Panc1 (cell line): Measurements from ENCODE around the gene DBH. TPM values are rescaled to one million over a fixed set of nuclear protein-coding genes. Genes with fewer than 3 reads are reported as not detected.

Source experiments
- ATAC-seq: fragments of 200-7000 bp; cut with Tn5 transposase; 2 replicates; pipeline ENCODE4 v1.9.1; 2020; ENCODE audit warnings: mild to moderate bottlenecking, moderate library complexity
- BruUV-seq: library from RNA; stranded (reverse); fragments of 400-500 nt; replicated peaks from 2 replicates; lab custom pipeline; 2021; lab: Mats Ljungman, UMichigan
- CTCF ChIA-PET: fragments of 300-600 bp; sonication (Branson Sonifier 250); formaldehyde crosslinking; loops from one replicate; lab custom pipeline; 2022; ENCODE audit warnings: antibody characterized with exemption; lab: Charles Lee
- POLR2A ChIA-PET: fragments of 300-600 bp; sonication (Branson Sonifier 250); formaldehyde crosslinking; loops from one replicate; lab custom pipeline; 2022; ENCODE audit warnings: antibody characterized with exemption; lab: Charles Lee
- DNase-seq: peaks from one replicate; pipeline ENCODE4 v3.0.0-alpha.2; 2010; ENCODE audit warnings: low read depth, low spot score
- H3K27ac ChIP-seq: 2 replicates; pipeline ENCODE4 v1.5.1; 2011; ENCODE audit warnings: mild to moderate bottlenecking, low read length, inconsistent platforms
- H3K27me3 ChIP-seq: fragments of 200-500 bp; sonication (Bioruptor generic); 2 replicates; pipeline ENCODE4 v1.6.0; 2014; ENCODE audit warnings: low read length, inconsistent platforms; ENCODE audit not compliant: control insufficient read depth, insufficient read depth
- H3K36me3 ChIP-seq: fragments of 200-500 bp; sonication (Bioruptor generic); 2 replicates; pipeline ENCODE4 v1.5.1; 2014; ENCODE audit warnings: inconsistent platforms, mild to moderate bottlenecking, low read length, moderate library complexity; ENCODE audit not compliant: control insufficient read depth, insufficient read depth
- H3K4me1 ChIP-seq: 2 replicates; pipeline ENCODE4 v1.5.1; 2011; ENCODE audit warnings: inconsistent platforms, mild to moderate bottlenecking, low read length, moderate library complexity; ENCODE audit not compliant: control insufficient read depth, insufficient read depth
- H3K4me3 ChIP-seq, 2 experiments: 2 replicates each; pipeline ENCODE4 v1.5.1; 2011 to 2012; ENCODE audit warnings: low read depth in 2 of 2, low read length in 2 of 2, mild to moderate bottlenecking in 2 of 2, inconsistent platforms in 1 of 2, moderate library complexity in 1 of 2
- H3K9me3 ChIP-seq: fragments of 200-500 bp; sonication (Bioruptor generic); 2 replicates; pipeline ENCODE4 v1.5.1; 2014; ENCODE audit warnings: low read depth, mild to moderate bottlenecking, inconsistent platforms, low read length, moderate library complexity; ENCODE audit not compliant: control insufficient read depth, insufficient read depth
- CTCF ChIP-seq: fragments of 450-650 bp; IDR thresholded peaks from 2 replicates; pipeline ENCODE4 v1.5.1; 2017; ENCODE audit warnings: mild to moderate bottlenecking
- POLR2AphosphoS5 ChIP-seq: IDR thresholded peaks from 2 replicates; pipeline ENCODE4 v1.6.1; 2012; ENCODE audit warnings: mild to moderate bottlenecking, low read depth, low read length, moderate library complexity
- REST ChIP-seq, 2 experiments: IDR thresholded peaks; 2 replicates each; pipeline ENCODE4 v1.6.1; 2011 to 2012; ENCODE audit warnings: low read depth in 2 of 2, control low read depth in 1 of 2, low read length in 1 of 2, mild to moderate bottlenecking in 1 of 2, moderate library complexity in 1 of 2; ENCODE audit not compliant: insufficient read depth in 1 of 2
- SIN3A ChIP-seq: IDR thresholded peaks from 2 replicates; pipeline ENCODE4 v1.6.1; 2012; ENCODE audit warnings: low read depth, mild to moderate bottlenecking, low read length, moderate library complexity, borderline replicate concordance; ENCODE audit not compliant: insufficient read depth
- TCF7L2 ChIP-seq: IDR thresholded peaks from 2 replicates; pipeline ENCODE4 v1.6.1; 2011; ENCODE audit warnings: mild to moderate bottlenecking, low read depth, low read length, inconsistent platforms
- in situ Hi-C: cut with HindIII; loops from 2 replicates; pipeline ENCODE4 v1.10.0; 2016; ENCODE audit warnings: low sequenced_read_pairs, low pct_unique_long_range_greater_than_20kb
- intact Hi-C: fragments of 100-400 bp; cut with micrococcal nuclease; formaldehyde crosslinking; loops from one replicate; pipeline ENCODE4 v1.10.0; 2022; ENCODE audit not compliant: unreplicated experiment
- total RNA-seq: library from RNA; stranded (reverse); gene quantifications from one replicate; pipeline ENCODE4 v1.2.1, GENCODE V29; 2021; ENCODE audit not compliant: unreplicated experiment

DBH gene
- total RNA-seq, 1 experiment from 2014 or later, result not detected

- CTCF ChIA-PET, result no interaction called here
- intact Hi-C loops (no loop called here), in situ Hi-C loops (no loop called here)
- no peak for TF ChIP-seq TCF7L2
- TF ChIP-seq CTCF, result no peak
- TF ChIP-seq SIN3A, result no peak
- TF ChIP-seq REST (IDR thresholded peaks at IDR 0.05; ENCODE audit: insufficient read depth in 1 of 2, low read depth in 2 of 2, low read length in 1 of 2), result no peak
- TF ChIP-seq POLR2AphosphoS5, result no peak
- Histone ChIP-seq H3K9me3 (no peaks in the 10 kb centered on the region), H3K4me1 (no peaks in the 10 kb centered on the region), H3K4me3 (no peak overlapping the region), H3K27ac (no peak overlapping the region), H3K27me3 (no peaks in the 10 kb centered on the region), H3K36me3 (no peaks in the 10 kb centered on the region)
- ATAC-seq (no peak), DNase-seq (no peak)
- BruUV-seq, result no TSS peak
- POLR2A ChIA-PET, result no interaction called here
Observed at GRCh38 chr9:133643362-133643755, 7.2 kb downstream of the DBH start.

GRCh38 chr9:133643978-133644760 is 8.0 kb downstream of the DBH start:
- no peak for TF ChIP-seq SIN3A
- no peak for TF ChIP-seq CTCF
- no peak for TF ChIP-seq REST (IDR thresholded peaks at IDR 0.05; ENCODE audit: insufficient read depth in 1 of 2, low read depth in 2 of 2, low read length in 1 of 2)
- no peak for TF ChIP-seq POLR2AphosphoS5
- no peak for TF ChIP-seq TCF7L2
- Histone ChIP-seq H3K4me1 (no peaks in the 10 kb centered on the region), H3K27me3 (no peaks in the 10 kb centered on the region), H3K27ac (no peak overlapping the region), H3K36me3 (no peaks in the 10 kb centered on the region), H3K4me3 (no peak overlapping the region), H3K9me3 (no peaks in the 10 kb centered on the region)
- no TSS peak for BruUV-seq
- intact Hi-C loops (no loop called here), in situ Hi-C loops (no loop called here)
- ChIA-PET POLR2A (no interaction called here), CTCF (no interaction called here)
- DNase-seq, result no peak
- ATAC-seq, result no peak
